Karpas-422 (cell line): Measurements from ENCODE around the gene PACRGL. TPM values are rescaled to one million over a fixed set of nuclear protein-coding genes. Genes with fewer than 3 reads are reported as not detected.

Experiments used
- DNase-seq: peaks from one replicate; pipeline ENCODE4 v3.0.0-alpha.2; 2015
- H2AFZ ChIP-seq: fragments of 200-600 bp; sonication (generic); 2 replicates; pipeline ENCODE4 v1.6.1; 2014; ENCODE audit warnings: antibody characterized with exemption, low read length, mixed read lengths
- H3K27ac ChIP-seq: fragments of 200-600 bp; sonication (generic); 2 replicates; pipeline ENCODE4 v1.5.1; 2014; ENCODE audit warnings: mild to moderate bottlenecking, low read length, moderate library complexity
- H3K27me3 ChIP-seq: fragments of 200-600 bp; sonication (generic); 2 replicates; pipeline ENCODE4 v1.6.1; 2014; ENCODE audit warnings: low read length, mixed read lengths
- H3K36me3 ChIP-seq: fragments of 200-600 bp; sonication (generic); 2 replicates; pipeline ENCODE4 v1.6.1; 2014; ENCODE audit warnings: low read length, mixed read lengths; ENCODE audit not compliant: insufficient read depth
- H3K4me1 ChIP-seq: fragments of 200-600 bp; sonication (generic); 2 replicates; pipeline ENCODE4 v1.6.1; 2014; ENCODE audit warnings: mild to moderate bottlenecking, low read length, mixed read lengths
- H3K4me2 ChIP-seq: fragments of 200-600 bp; sonication (generic); 2 replicates; pipeline ENCODE4 v1.6.1; 2014; ENCODE audit warnings: low read length, low read depth, mild to moderate bottlenecking; ENCODE audit not compliant: poor library complexity, severe bottlenecking
- H3K4me3 ChIP-seq: fragments of 200-600 bp; sonication (generic); 2 replicates; pipeline ENCODE4 v1.5.1; 2014; ENCODE audit warnings: mild to moderate bottlenecking, antibody characterized with exemption, low read length, mixed read lengths
- H3K79me2 ChIP-seq: fragments of 200-600 bp; sonication (generic); 2 replicates; pipeline ENCODE4 v1.6.1; 2014; ENCODE audit warnings: mild to moderate bottlenecking, low read length, mixed read lengths
- H3K9ac ChIP-seq: fragments of 200-600 bp; sonication (generic); 2 replicates; pipeline ENCODE4 v1.6.0; 2014; ENCODE audit warnings: low read length
- H3K9me2 ChIP-seq: fragments of 200-600 bp; sonication (generic), shearing (Covaris generic); replicated peaks from 2 replicates; pipeline ENCODE4 v1.6.0; 2014; ENCODE audit warnings: mild to moderate bottlenecking, low read length, moderate library complexity; ENCODE audit not compliant: insufficient read depth
- H3K9me3 ChIP-seq: fragments of 300-700, 200-600 bp; sonication (generic); 2 replicates; pipeline ENCODE4 v1.6.1; 2014; ENCODE audit warnings: low read length, mixed read lengths
- H4K20me1 ChIP-seq: fragments of 200-600 bp; sonication (generic); 2 replicates; pipeline ENCODE4 v1.6.1; 2014; ENCODE audit warnings: mild to moderate bottlenecking, antibody characterized with exemption, low read length, low read depth; ENCODE audit not compliant: insufficient read depth
- total RNA-seq: library from RNA; depleted of rRNA; stranded (reverse); fragments of >200 nt; shearing (Covaris generic); gene quantifications from 2 replicates; pipeline ENCODE4 v1.2.3, GENCODE V29; 2014; ENCODE audit warnings: low replicate concordance

PACRGL gene
- total RNA-seq, 1 experiment from 2014 or later: 49.9 TPM

DNA sequence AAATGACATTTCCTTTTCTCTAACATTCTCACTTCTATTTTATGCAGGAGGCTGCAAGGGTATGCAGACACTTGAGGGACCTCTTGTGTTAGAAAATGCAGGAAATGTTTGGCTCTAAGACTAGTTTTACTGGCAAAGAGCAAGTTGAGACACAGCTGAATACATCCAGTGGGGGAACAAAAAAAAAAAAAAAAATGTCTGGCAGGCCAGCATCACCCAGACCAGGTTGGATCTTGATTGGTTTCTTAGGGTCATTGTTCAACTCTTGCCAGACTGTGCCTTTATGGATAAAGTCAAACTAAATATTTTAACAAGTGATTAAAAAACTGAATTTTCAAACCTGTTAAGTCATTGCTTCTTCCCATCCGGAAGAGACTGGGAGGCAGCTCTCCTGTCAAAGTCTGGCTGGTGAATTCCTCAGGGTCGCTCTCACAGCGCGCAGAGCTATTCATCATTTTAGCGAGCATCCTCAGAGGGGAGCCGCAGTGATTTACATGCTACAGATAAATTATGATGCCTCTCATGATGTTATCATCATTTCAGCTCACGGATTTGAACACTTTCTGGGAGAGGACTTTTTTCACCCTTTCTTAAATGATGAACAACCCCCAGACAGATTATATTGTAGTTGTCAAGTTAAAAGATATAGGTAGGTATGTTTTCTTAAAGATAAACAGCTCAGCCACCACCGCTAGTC lies 23.6 kb upstream of the PACRGL start:
- H3K9me2 ChIP-seq: no peaks in the 10 kb centered on the region
- no peak overlapping the region for H3K4me2 ChIP-seq
- no peak overlapping the region for H3K9ac ChIP-seq
- DNase-seq: no peak
- no peaks in the 10 kb centered on the region for H3K9me3 ChIP-seq
- H3K79me2 ChIP-seq: no peaks in the 10 kb centered on the region
- no peaks in the 10 kb centered on the region for H3K36me3 ChIP-seq
- no peak overlapping the region for H2AFZ ChIP-seq
- no peaks in the 10 kb centered on the region for H3K27me3 ChIP-seq
- H3K4me3 ChIP-seq: no peak overlapping the region
- no peaks in the 10 kb centered on the region for H3K4me1 ChIP-seq
- no peak overlapping the region for H3K27ac ChIP-seq
- H4K20me1 ChIP-seq: no peaks in the 10 kb centered on the region

- H3K27me3 ChIP-seq: no peaks in the 10 kb centered on the region
- H3K79me2 ChIP-seq: no peaks in the 10 kb centered on the region
- no peaks in the 10 kb centered on the region for H3K4me1 ChIP-seq
- no peaks in the 10 kb centered on the region for H3K9me3 ChIP-seq
- no peaks in the 10 kb centered on the region for H4K20me1 ChIP-seq
- H3K9ac ChIP-seq: no peak overlapping the region
- H3K9me2 ChIP-seq: no peaks in the 10 kb centered on the region
- H3K36me3 ChIP-seq: no peaks in the 10 kb centered on the region
- H2AFZ ChIP-seq: no peak overlapping the region
- DNase-seq: no peak
- H3K4me3 ChIP-seq: no peak overlapping the region
- H3K27ac ChIP-seq: no peak overlapping the region
- no peak overlapping the region for H3K4me2 ChIP-seq
Measured at GRCh38 chr4:20678400-20678799, 21.9 kb upstream of the PACRGL start.

- H3K4me1 ChIP-seq: no peaks in the 10 kb centered on the region
- H4K20me1 ChIP-seq: no peaks in the 10 kb centered on the region
- H3K79me2 ChIP-seq: no peaks in the 10 kb centered on the region
- H3K27ac ChIP-seq: no peak overlapping the region
- DNase-seq: no peak
- H3K9me3 ChIP-seq: no peaks in the 10 kb centered on the region
- H3K9ac ChIP-seq: no peak overlapping the region
- no peak overlapping the region for H3K4me3 ChIP-seq
- H3K4me2 ChIP-seq: no peak overlapping the region
- H3K27me3 ChIP-seq: no peaks in the 10 kb centered on the region
- no peaks in the 10 kb centered on the region for H3K9me2 ChIP-seq
- no peaks in the 10 kb centered on the region for H3K36me3 ChIP-seq
- no peak overlapping the region for H2AFZ ChIP-seq
Measured at GRCh38 chr4:20679951-20680350, 20.3 kb upstream of the PACRGL start.

DNA sequence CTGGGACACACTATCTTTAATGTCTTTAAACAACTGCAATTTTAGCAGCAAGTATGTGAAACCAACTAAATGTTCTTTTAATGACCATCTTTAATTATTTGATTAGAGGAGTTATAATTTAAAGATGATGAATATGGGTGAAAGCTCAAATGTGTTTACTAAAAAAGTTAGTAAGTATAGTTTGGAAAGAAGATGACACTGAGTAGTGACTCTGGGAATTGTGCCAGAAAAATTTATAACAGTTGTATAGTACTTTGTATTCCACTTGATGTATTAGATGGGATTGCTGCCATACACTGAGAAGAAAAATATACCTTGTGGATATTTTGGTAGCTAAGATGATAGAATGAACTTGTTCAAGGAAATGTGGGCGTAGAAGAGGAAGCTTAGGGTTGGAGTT lies 19.5 kb upstream of the PACRGL start:
- H3K36me3 ChIP-seq: no peaks in the 10 kb centered on the region
- no peak for DNase-seq

DNA sequence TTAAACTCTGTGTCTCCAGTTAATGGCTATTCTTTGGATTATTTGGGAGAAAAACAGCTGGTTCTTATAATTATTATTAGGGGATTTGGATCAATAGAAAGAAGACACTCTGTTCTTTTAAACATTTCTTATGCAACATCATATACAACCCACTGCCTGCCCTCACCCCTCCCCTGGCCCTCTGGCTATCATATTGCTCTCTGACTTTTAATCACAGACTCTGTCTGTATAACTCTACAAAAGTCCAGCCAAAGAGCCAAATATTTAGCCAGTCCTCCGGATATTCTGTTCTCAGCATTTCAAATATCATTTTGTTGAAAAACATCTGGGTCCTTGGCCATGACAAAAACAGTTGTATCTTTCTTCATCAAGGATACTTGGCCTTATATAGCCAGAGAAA lies 19.0 kb upstream of the PACRGL start:
- Histone ChIP-seq H3K9ac (no peak overlapping the region), H3K27me3 (no peaks in the 10 kb centered on the region), H4K20me1 (no peaks in the 10 kb centered on the region), H3K27ac (no peak overlapping the region), H3K36me3 (no peaks in the 10 kb centered on the region), H3K4me1 (no peaks in the 10 kb centered on the region), H3K9me3 (no peaks in the 10 kb centered on the region), H2AFZ (no peak overlapping the region), H3K79me2 (no peaks in the 10 kb centered on the region), H3K9me2 (no peaks in the 10 kb centered on the region), H3K4me2 (no peak overlapping the region), H3K4me3 (no peak overlapping the region)
- no peak for DNase-seq

More for the DNA sequence above, 19.5 kb upstream of the PACRGL start:
- H3K27ac ChIP-seq: no peak overlapping the region
- H3K9me2 ChIP-seq: no peaks in the 10 kb centered on the region
- no peaks in the 10 kb centered on the region for H3K4me1 ChIP-seq
- H3K27me3 ChIP-seq: no peaks in the 10 kb centered on the region
- no peaks in the 10 kb centered on the region for H4K20me1 ChIP-seq
- no peak overlapping the region for H3K9ac ChIP-seq
- H3K9me3 ChIP-seq: no peaks in the 10 kb centered on the region
- no peak overlapping the region for H2AFZ ChIP-seq
- no peaks in the 10 kb centered on the region for H3K79me2 ChIP-seq
- H3K4me3 ChIP-seq: no peak overlapping the region
- no peak overlapping the region for H3K4me2 ChIP-seq

- H3K4me3 ChIP-seq: no peak overlapping the region
- no peak overlapping the region for H2AFZ ChIP-seq
- H4K20me1 ChIP-seq: no peaks in the 10 kb centered on the region
- no peaks in the 10 kb centered on the region for H3K9me2 ChIP-seq
- DNase-seq: no peak
- no peak overlapping the region for H3K27ac ChIP-seq
- H3K4me2 ChIP-seq: no peak overlapping the region
- no peaks in the 10 kb centered on the region for H3K4me1 ChIP-seq
- no peaks in the 10 kb centered on the region for H3K79me2 ChIP-seq
- H3K9ac ChIP-seq: no peak overlapping the region
- no peaks in the 10 kb centered on the region for H3K27me3 ChIP-seq
- no peaks in the 10 kb centered on the region for H3K9me3 ChIP-seq
- H3K36me3 ChIP-seq: no peaks in the 10 kb centered on the region
Measured at GRCh38 chr4:20682853-20683252, 17.4 kb upstream of the PACRGL start.

DNA sequence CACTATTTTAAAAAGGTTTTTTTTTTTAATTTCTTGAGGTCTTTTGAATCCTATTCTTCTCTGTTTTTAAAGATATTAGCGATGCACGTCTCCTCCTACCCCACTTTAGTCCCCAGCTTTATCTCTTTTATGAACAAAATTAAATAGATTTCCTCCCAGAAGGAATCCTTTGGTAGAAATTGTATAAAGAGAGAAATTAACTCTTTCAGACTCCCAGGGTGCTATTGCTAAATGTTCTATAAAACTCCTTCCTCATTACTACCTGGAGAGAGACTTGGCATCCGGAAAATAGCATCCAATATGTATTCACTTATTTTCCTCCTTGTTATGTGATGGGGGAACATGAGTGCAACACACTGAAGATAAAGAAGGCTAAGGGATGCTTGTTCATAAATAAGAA lies 16.5 kb upstream of the PACRGL start:
- Histone ChIP-seq H3K4me2 (no peak overlapping the region), H3K9me3 (no peaks in the 10 kb centered on the region), H3K79me2 (no peaks in the 10 kb centered on the region), H3K27ac (no peak overlapping the region), H2AFZ (no peak overlapping the region), H3K9me2 (no peaks in the 10 kb centered on the region), H3K4me1 (no peaks in the 10 kb centered on the region), H3K36me3 (no peaks in the 10 kb centered on the region), H3K4me3 (no peak overlapping the region), H4K20me1 (no peaks in the 10 kb centered on the region), H3K27me3 (no peaks in the 10 kb centered on the region), H3K9ac (no peak overlapping the region)
- no peak for DNase-seq

- no peaks in the 10 kb centered on the region for H3K27me3 ChIP-seq
- H3K36me3 ChIP-seq: no peaks in the 10 kb centered on the region
- H3K4me3 ChIP-seq: no peak overlapping the region
- H3K9me2 ChIP-seq: no peaks in the 10 kb centered on the region
- H3K9ac ChIP-seq: no peak overlapping the region
- H3K79me2 ChIP-seq: no peaks in the 10 kb centered on the region
- no peaks in the 10 kb centered on the region for H3K4me1 ChIP-seq
- peak; percentile 70 for DNase-seq
- H3K9me3 ChIP-seq: no peaks in the 10 kb centered on the region
- H3K4me2 ChIP-seq: no peak overlapping the region
- no peaks in the 10 kb centered on the region for H4K20me1 ChIP-seq
- no peak overlapping the region for H3K27ac ChIP-seq
- H2AFZ ChIP-seq: no peak overlapping the region
Measured at GRCh38 chr4:20684852-20685763, 15.2 kb upstream of the PACRGL start.
